ENCODE measurements around the gene NEBL.
"Not testable (repeated sequence)": the region's sequence is repeated elsewhere in the genome, so short reads cannot be mapped to it uniquely, and the experiment has no call there.

Gene NEBL

GRCh38 chr10:20897146-20897825 lies at the start of gene NEBL:
Gene NEBL (minus strand): TSS chr10:20897311. CDS start chr10:20897205, 106 bp downstream.
- no peak for DNase-seq

- no peak for DNase-seq
Measured at GRCh38 chr10:20945546-20946332, 48.6 kb upstream of the NEBL start.

- no peak for DNase-seq
Measured at GRCh38 chr10:20944789-20945502, 47.8 kb upstream of the NEBL start.

- DNase-seq = not testable (repeated sequence)
Measured at GRCh38 chr10:20939414-20939813, 42.3 kb upstream of the NEBL start.

- DNase-seq = no peak
Measured at GRCh38 chr10:20936396-20936795, 39.3 kb upstream of the NEBL start.

- DNase-seq = no peak
Measured at GRCh38 chr10:20935931-20936330, 38.8 kb upstream of the NEBL start.

- no peak for DNase-seq
Measured at GRCh38 chr10:20935301-20935700, 38.2 kb upstream of the NEBL start.

- DNase-seq = no peak
Measured at GRCh38 chr10:20933705-20934104, 36.6 kb upstream of the NEBL start.

GRCh38 chr10:20932606-20933126 lies 35.6 kb upstream of the NEBL start:
- no peak for DNase-seq

- no peak for DNase-seq
Measured at GRCh38 chr10:20931156-20931795, 34.2 kb upstream of the NEBL start.

- DNase-seq = no peak
Measured at GRCh38 chr10:20927456-20927855, 30.3 kb upstream of the NEBL start.

- no peak for DNase-seq
Measured at GRCh38 chr10:20922451-20922850, 25.3 kb upstream of the NEBL start.

- DNase-seq = no peak
Measured at GRCh38 chr10:20922033-20922432, 24.9 kb upstream of the NEBL start.

- no peak for DNase-seq
Measured at GRCh38 chr10:20920061-20920460, 22.9 kb upstream of the NEBL start.

- no peak for DNase-seq
Measured at GRCh38 chr10:20919481-20919880, 22.4 kb upstream of the NEBL start.

- no peak for DNase-seq
Measured at GRCh38 chr10:20916976-20917375, 19.9 kb upstream of the NEBL start.

GRCh38 chr10:20912969-20913368 lies 15.9 kb upstream of the NEBL start:
- no peak for DNase-seq

GRCh38 chr10:20911626-20912025 lies 14.5 kb upstream of the NEBL start:
- DNase-seq = no peak

- no peak for DNase-seq
Measured at GRCh38 chr10:20909801-20910200, 12.7 kb upstream of the NEBL start.

- DNase-seq = no peak
Measured at GRCh38 chr10:20908391-20908790, 11.3 kb upstream of the NEBL start.

GRCh38 chr10:20903635-20904390 lies 6.7 kb upstream of the NEBL start:
- DNase-seq = no peak

GRCh38 chr10:20901110-20901509 lies 4.0 kb upstream of the NEBL start:
- no peak for DNase-seq

All from activated CD4-positive, alpha-beta T cell treated with anti-CD3 and anti-CD28 coated beads, Interleukin-10, Interleukin-2, amounts not matched to agents 100 ng/mL and 50 ng/mL, durations not matched to agents 16 hours and 8 hours (primary cell).